ENCODE results near the gene A1BG.

DNA sequence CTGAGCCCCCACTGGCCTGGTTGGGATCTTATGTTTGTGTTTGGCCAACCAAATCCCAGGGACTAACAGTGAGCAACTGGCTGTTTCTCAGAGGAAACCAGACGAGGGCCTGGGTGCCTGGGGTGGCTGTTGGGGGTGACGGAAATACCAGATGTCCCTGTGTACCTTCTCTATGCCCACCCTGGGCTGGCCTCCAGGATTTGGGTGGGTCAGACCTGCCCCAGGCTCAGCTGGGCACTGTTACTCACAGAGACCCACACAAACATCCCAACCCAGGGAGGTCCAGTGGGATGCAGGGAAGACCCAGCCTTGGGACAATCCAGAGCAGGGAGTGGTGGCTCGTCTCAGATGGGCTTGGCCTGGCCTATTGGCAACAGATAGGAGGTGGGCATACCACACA lies 17.7 kb downstream of the A1BG start:
- TF ChIP-seq, protein P1, sequence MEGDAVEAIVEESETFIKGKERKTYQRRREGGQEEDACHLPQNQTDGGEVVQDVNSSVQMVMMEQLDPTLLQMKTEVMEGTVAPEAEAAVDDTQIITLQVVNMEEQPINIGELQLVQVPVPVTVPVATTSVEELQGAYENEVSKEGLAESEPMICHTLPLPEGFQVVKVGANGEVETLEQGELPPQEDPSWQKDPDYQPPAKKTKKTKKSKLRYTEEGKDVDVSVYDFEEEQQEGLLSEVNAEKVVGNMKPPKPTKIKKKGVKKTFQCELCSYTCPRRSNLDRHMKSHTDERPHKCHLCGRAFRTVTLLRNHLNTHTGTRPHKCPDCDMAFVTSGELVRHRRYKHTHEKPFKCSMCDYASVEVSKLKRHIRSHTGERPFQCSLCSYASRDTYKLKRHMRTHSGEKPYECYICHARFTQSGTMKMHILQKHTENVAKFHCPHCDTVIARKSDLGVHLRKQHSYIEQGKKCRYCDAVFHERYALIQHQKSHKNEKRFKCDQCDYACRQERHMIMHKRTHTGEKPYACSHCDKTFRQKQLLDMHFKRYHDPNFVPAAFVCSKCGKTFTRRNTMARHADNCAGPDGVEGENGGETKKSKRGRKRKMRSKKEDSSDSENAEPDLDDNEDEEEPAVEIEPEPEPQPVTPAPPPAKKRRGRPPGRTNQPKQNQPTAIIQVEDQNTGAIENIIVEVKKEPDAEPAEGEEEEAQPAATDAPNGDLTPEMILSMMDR (IDR thresholded peaks at IDR 0.05; ENCODE audit: control extremely low read depth in 1 of 3, insufficient read depth in 1 of 3, low read depth in 1 of 3, low read length in 3 of 3): no peak
- TF ChIP-seq POLR2A (IDR thresholded peaks at IDR 0.05; ENCODE audit: control extremely low read depth in 1 of 2, low read depth in 2 of 2, low read length in 2 of 2) (no peak), JUN (IDR thresholded peaks at IDR 0.05; ENCODE audit: low read depth, low read length) (no peak), GABPA (IDR thresholded peaks at IDR 0.05; ENCODE audit: borderline replicate concordance, insufficient read depth, low read length) (no peak), TCF12 (IDR thresholded peaks at IDR 0.05; ENCODE audit: low read depth, low read length) (no peak), SUZ12 (IDR thresholded peaks at IDR 0.05; ENCODE audit: low read length) (no peak), CEBPB (IDR thresholded peaks at IDR 0.05; ENCODE audit: low read depth, low read length) (no peak), CHD2 (IDR thresholded peaks at IDR 0.05; ENCODE audit: low read length) (no peak)
- TF ChIP-seq, protein P2, sequence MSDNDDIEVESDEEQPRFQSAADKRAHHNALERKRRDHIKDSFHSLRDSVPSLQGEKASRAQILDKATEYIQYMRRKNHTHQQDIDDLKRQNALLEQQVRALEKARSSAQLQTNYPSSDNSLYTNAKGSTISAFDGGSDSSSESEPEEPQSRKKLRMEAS (IDR thresholded peaks at IDR 0.05): no peak
